Upper lobe of right lung (tissue), 1 donor: ENCODE measurements around the gene REX1BD. TPM values are rescaled to one million over a fixed set of nuclear protein-coding genes. Genes with fewer than 3 reads are reported as not detected.

Experiments used
- ATAC-seq: fragments of 200-7000 bp; cut with Tn5 transposase; one replicate; pipeline ENCODE4 v1.9.1; 2020; ENCODE audit warnings: mild to moderate bottlenecking, moderate library complexity
- DNase-seq: peaks from one replicate; pipeline ENCODE4 v3.0.0-alpha.2; 2020
- H3K27ac ChIP-seq: fragments of 200-600 bp; one replicate; pipeline ENCODE4 v1.8.0; 2022
- H3K27me3 ChIP-seq: fragments of 200-600 bp; one replicate; pipeline ENCODE4 v1.8.0; 2022; ENCODE audit warnings: mild to moderate bottlenecking
- H3K36me3 ChIP-seq: fragments of 200-600 bp; one replicate; pipeline ENCODE4 v1.8.0; 2022
- H3K4me1 ChIP-seq: fragments of 200-600 bp; one replicate; pipeline ENCODE4 v1.8.0; 2022
- H3K4me3 ChIP-seq: fragments of 200-600 bp; one replicate; pipeline ENCODE4 v1.8.0; 2022; ENCODE audit warnings: mild to moderate bottlenecking
- H3K9me3 ChIP-seq: fragments of 200-600 bp; one replicate; pipeline ENCODE4 v1.8.0; 2022
- CTCF ChIP-seq: fragments of 200-600 bp; IDR thresholded peaks from one replicate; pipeline ENCODE4 v1.8.0; 2022; ENCODE audit warnings: antibody characterized with exemption
- intact Hi-C: fragments of 100-400 bp; cut with DNase I; formaldehyde crosslinking; loops from one replicate; pipeline ENCODE4 v1.11.0; 2022
- total RNA-seq: library from RNA; stranded (reverse); fragmentation: NEBNext Ultra II Directional; extraction: Animal tissue kit (Norgen Biotek cat#: 25700); gene quantifications from one replicate; pipeline ENCODE4 v1.2.1, GENCODE V29; 2021
- donor health status: DM: no; HTN: yes; CAD: no; lungs with severe emphysema.

The REX1BD gene
- total RNA-seq, 1 donor from 2014 or later: 57.1 TPM

DNA sequence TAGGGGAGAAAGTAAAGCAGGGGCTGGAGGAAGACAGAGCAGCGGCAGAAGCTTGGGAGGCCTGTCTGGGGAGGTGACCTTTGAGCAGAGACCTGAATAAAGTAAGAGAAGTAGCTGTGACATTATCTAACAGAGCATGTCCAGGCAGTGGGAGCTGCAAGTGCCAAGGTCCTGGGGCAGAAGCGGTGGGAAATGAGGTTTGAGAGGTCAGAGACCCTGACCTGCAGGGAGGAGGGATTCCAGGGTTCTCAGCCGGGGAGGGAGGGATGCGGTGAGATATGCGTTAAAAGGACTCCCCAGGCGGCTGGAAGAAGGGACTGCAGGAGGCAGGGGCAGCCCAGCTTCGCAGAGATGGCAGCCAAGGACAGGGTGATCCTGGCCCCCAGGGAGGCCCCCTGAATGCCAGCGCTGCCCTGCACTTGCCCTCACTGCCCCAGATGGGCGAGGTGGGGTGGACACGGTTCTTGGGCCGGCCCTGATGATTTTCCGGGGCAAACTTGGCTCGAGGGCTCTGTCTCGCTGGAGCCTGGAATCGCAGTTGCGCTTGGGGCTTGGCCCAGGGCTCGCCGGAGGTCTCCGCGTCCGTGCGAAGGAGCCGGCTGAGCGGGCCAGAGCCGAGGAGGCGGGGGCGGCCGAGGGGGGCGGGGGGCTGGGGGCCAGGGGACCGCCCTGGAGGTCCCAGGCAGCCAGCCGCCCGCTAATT, 14.8 kb downstream of the REX1BD start:
- Histone ChIP-seq H3K27ac (no peak overlapping the region), H3K36me3 (no peaks in the 10 kb centered on the region), H3K4me3 (no peak overlapping the region), H3K27me3 (peaks cover 75% of the 10 kb centered on the region), H3K4me1 (peaks cover 18% of the 10 kb centered on the region), H3K9me3 (no peaks in the 10 kb centered on the region)
- intact Hi-C loops: no loop called here
- DNase-seq (no peak), ATAC-seq (peak; percentile 11)
- peak; percentile 30 for TF ChIP-seq CTCF

DNA sequence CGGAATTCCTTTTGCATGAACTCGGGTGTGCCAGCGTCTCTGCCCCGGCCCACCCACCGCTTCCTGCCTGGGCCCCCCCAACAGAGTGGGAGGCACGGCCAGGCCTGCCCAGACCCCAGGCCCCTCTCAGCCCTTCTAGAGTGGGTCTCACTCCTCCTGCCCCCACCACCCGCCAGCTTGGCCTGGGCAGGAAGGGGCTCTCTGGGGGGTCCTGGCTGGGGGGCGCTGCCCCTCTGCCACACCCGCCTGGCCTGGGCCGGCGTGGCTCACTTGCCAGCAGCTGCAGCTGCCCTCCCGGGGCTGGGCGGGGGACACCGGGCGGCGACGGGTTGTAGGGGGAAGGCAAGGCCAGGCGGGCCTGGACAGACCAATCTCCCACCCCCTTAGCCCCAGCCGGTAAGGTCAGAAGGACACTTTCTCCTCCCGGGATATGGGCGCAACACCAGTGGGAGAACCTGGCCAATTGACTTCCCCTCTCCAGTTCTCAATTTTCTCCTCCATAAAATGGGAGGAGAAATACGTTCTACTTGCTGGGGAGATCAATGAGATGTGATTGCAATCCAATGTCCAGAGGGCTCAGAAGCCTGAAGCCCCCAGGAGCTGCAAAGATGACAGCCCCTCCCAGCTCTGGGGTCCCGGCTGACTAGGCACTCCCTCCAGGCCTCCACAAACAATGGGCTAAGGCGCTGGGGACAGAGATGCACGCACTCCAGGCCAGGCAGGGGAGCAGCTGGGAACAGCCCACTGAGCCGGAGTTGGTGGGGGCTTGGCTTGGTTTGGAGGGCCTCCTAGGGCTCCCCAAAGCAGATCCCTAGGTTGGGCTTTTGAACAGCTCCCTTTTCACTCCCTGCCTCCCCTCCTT, 15.6 kb downstream of the REX1BD start:
- Histone ChIP-seq H3K27me3 (peaks cover 77% of the 10 kb centered on the region), H3K36me3 (no peaks in the 10 kb centered on the region), H3K27ac (no peak overlapping the region), H3K4me1 (peaks cover 18% of the 10 kb centered on the region), H3K9me3 (no peaks in the 10 kb centered on the region), H3K4me3 (no peak overlapping the region)
- TF ChIP-seq CTCF: no peak
- DNase-seq: no peak
- no peak for ATAC-seq
- intact Hi-C loops: no loop called here

DNA sequence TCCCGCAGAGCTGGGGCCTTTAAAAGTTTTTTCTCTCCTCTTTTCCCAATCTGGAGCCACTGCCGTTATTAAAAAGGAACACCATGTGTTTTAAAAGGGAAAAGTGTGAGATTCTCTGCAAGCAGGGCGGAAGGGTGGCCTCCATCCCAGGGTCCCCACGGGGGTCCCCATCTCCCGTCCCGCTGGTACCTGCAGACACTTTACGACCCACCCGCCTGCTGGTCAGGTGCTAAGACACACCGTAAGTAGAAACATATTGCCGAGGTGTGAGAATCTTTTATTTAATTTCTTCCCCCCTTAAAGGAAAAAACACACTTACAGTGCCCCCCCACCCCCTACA, 16.2 kb downstream of the REX1BD start:
- no peak overlapping the region for H3K4me3 ChIP-seq
- intact Hi-C loops: no loop called here
- peaks cover 19% of the 10 kb centered on the region for H3K4me1 ChIP-seq
- no peak for TF ChIP-seq CTCF
- H3K27me3 ChIP-seq: peaks cover 77% of the 10 kb centered on the region
- ATAC-seq: no peak
- H3K27ac ChIP-seq: no peak overlapping the region
- DNase-seq: no peak
- H3K36me3 ChIP-seq: no peaks in the 10 kb centered on the region
- no peaks in the 10 kb centered on the region for H3K9me3 ChIP-seq

GRCh38 chr19:18605196-18605545, 16.6 kb downstream of the REX1BD start:
- ATAC-seq (no peak), DNase-seq (no peak)
- H3K4me1 ChIP-seq: peaks cover 21% of the 10 kb centered on the region
- no peak overlapping the region for H3K27ac ChIP-seq
- intact Hi-C loops: no loop called here
- H3K27me3 ChIP-seq: peaks cover 77% of the 10 kb centered on the region
- H3K9me3 ChIP-seq: no peaks in the 10 kb centered on the region
- no peaks in the 10 kb centered on the region for H3K36me3 ChIP-seq
- TF ChIP-seq CTCF: no peak
- H3K4me3 ChIP-seq: peak overlapping the region; percentile 16

DNA sequence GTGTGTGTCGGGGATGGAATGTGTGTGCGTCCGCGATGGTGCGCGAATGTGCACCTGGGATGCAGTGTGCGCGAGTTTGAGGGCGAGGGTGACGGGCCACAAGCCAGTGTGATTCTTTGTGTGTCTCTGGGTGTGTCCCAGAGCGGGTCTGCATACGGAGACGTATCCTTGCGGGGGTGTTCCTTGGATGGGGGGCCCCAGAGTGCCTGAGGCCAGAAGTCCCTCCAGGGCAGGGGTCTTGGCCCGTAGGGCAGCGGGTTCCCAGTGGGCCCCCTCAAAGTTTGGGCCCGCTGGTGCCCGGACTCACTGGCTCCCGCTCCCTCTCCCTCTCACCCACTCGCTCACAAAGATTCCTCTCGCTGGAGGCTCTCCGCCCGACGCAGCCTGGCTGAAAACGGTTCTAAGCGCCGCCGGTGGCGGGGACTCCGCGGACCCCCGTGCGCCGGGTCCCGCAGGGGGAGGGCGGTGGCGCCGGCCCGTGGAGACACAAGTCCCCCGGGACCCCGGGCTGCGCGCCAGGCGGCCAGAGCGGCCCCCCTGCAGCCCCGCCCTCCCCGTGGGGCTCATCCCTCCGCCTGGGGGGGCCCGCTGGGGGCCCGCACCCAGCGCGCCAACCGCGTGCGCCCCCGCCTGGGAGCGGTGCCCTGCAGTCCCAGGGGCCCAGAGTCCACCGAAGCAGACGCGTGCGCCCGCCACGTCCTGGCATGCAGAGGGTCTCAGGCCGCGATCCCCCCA, 17.1 kb downstream of the REX1BD start:
- Histone ChIP-seq H3K27me3 (peaks cover 77% of the 10 kb centered on the region), H3K4me3 (peak overlapping the region; percentile 16), H3K9me3 (no peaks in the 10 kb centered on the region), H3K4me1 (peaks cover 25% of the 10 kb centered on the region), H3K27ac (no peak overlapping the region), H3K36me3 (no peaks in the 10 kb centered on the region)
- ATAC-seq: no peak
- no peak for TF ChIP-seq CTCF
- intact Hi-C loops: no loop called here
- no peak for DNase-seq
